Mesothelial cell of epicardium (in vitro differentiated cells): Measurements from ENCODE around the gene EZH1. TPM values are rescaled to one million over a fixed set of nuclear protein-coding genes. Genes with fewer than 3 reads are reported as not detected.
A peak's percentile ranks its signal among the peaks of the same experiment; 100 is the strongest.

ENCODE experiments used
- DNase-seq, 2 experiments: peaks; one replicate each; pipeline ENCODE4 v3.0.0; 2021; ENCODE audit warnings: low spot score in 2 of 2; ENCODE audit not compliant: unreplicated experiment in 2 of 2
- H3K27ac Mint-ChIP-seq: 2 replicates; pipeline ENCODE4 v1.8.0; 2021; ENCODE audit warnings: mixed read lengths
- H3K27me3 Mint-ChIP-seq: 2 replicates; pipeline ENCODE4 v1.8.0; 2021; ENCODE audit warnings: low read depth, mixed read lengths
- H3K36me3 Mint-ChIP-seq: 2 replicates; pipeline ENCODE4 v1.8.0; 2021; ENCODE audit warnings: mixed read lengths
- H3K4me1 Mint-ChIP-seq: 2 replicates; pipeline ENCODE4 v1.8.0; 2021; ENCODE audit warnings: mixed read lengths
- H3K4me3 Mint-ChIP-seq: 2 replicates; pipeline ENCODE4 v1.8.0; 2021; ENCODE audit warnings: mild to moderate bottlenecking, moderate library complexity, mixed read lengths
- H3K9me3 Mint-ChIP-seq: 2 replicates; pipeline ENCODE4 v1.8.0; 2021; ENCODE audit warnings: mixed read lengths
- CTCF ChIP-seq: fragments of 200-600 bp; sonication (generic); IDR thresholded peaks from one replicate; pipeline ENCODE4 v1.5.0; 2021; ENCODE audit warnings: antibody characterized with exemption; ENCODE audit not compliant: unreplicated experiment
- total RNA-seq: library from RNA; stranded (reverse); gene quantifications from 3 replicates; pipeline ENCODE4 v1.2.1, GENCODE V29; 2021

EZH1 gene
- total RNA-seq, 1 donor from 2014 or later, result 45.1 TPM

DNA sequence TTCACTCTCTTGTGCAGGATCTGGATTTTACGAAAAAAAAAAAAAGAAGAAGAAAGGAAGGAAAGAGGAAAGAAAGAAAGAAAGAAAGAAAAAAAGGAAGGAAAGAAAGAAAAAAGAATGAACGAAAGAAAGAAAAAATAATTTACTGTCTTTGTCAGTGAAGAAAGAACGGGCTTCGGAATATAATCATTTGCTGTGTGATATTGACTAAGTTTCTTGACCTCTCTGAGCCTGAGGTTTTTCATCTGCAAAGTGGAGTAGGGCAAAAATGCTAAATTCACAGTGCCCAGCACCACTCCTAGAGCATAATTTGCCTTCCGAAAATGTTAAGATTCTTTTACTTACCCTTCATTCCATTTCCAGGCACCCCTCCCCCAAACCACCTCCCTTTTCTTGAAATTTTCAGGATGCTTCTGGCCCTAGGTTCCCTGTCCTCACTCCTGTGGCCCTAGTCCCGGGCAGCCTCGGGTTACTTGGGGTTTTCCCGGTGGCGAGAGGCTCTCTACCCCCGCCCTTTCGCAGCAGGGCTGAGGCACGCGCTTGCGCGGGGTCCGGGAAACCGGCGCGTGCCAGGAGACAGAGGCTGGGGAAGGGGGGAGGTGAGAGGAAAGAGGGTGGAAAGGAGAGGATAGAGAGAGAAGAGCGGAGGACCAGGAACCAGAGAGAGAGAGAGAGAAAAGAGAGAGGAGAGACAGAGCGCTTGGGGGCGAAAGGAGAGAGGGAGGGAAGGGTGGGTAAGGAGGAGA, 62.7 kb downstream of the EZH1 start, which contains the start of gene CNTNAP1:
TSS of gene CNTNAP1 (plus strand) at position 556 of the 746 bp plus-strand sequence. CDS start 299 bp downstream, outside the sequence.
- peak within 1 kb of the TSS; percentile 90 for H3K27ac Mint-ChIP-seq
- H3K27me3 Mint-ChIP-seq, result peaks cover 14% of the 10 kb centered on the region
- H3K4me1 Mint-ChIP-seq, result peaks cover 39% of the 10 kb centered on the region
- peaks cover 12% of the 10 kb centered on the region for H3K36me3 Mint-ChIP-seq
- peak within 1 kb of the TSS; percentile 67 for H3K4me3 Mint-ChIP-seq
- no peak for TF ChIP-seq CTCF
- DNase-seq, result peak in 1 of 2 experiments; percentile 75
- H3K9me3 Mint-ChIP-seq, result no peaks in the 10 kb centered on the region

- TF ChIP-seq CTCF, result no peak
- H3K27me3 Mint-ChIP-seq, result peaks cover 14% of the 10 kb centered on the region
- no peak for DNase-seq
Measured at GRCh38 chr17:42680331-42680808, 64.5 kb downstream of the EZH1 start.

DNA sequence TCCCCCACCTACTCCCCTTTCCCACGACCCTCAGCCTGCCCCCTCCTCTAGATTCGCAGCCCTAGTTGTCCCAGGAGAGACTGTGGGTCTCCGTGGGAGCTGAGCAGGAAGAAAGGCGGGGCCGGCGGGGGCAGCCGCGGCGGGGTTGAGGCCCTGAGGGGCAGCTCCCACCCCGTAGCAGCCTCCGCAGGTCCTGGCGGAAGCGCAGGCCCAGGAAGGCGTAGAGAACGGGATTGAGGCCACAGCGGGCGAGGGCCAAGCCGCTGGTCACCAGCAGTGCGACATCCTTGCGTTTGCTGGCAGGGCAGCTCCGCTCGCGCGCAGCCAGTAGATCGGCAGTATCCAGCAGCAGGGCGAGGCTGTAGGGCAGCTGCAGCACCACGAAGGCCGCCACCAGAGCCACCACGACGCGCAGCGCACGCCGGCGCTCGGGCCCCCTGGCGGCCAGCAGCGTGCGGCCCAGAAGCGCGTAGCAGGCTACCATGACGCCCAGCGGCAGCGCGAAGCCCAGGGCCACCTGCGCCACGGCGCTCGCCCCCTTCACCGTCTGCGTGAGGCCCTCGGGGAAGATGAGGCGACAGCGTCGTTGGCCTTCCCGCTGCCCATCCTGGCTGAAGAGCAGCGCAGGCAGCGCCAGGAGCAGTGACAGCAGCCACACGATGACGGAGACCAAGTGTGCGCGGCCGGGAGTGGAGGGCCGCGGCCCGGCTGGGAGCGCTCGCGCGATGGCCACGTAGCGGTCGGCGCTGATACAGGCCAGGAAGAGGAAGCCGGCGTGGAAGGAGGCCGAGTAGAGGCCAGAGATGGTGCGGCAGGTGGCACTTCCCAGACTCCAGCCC, 65.1 kb downstream of the EZH1 start:
- Mint-ChIP-seq H3K4me1 (peaks cover 45% of the 10 kb centered on the region), H3K27ac (peak overlapping the region; percentile 97), H3K27me3 (peaks cover 14% of the 10 kb centered on the region), H3K9me3 (no peaks in the 10 kb centered on the region), H3K4me3 (peak overlapping the region; percentile 64), H3K36me3 (peaks cover 3% of the 10 kb centered on the region)
- peak; percentile 71 to 86 for DNase-seq
- peak; percentile 92 for TF ChIP-seq CTCF

More at GRCh38 chr17:42680331-42680808, 64.5 kb downstream of the EZH1 start:
- H3K4me1 Mint-ChIP-seq, result peaks cover 39% of the 10 kb centered on the region
- peaks cover 6% of the 10 kb centered on the region for H3K36me3 Mint-ChIP-seq
- no peaks in the 10 kb centered on the region for H3K9me3 Mint-ChIP-seq
- H3K4me3 Mint-ChIP-seq, result peak overlapping the region; percentile 64
- H3K27ac Mint-ChIP-seq, result peak overlapping the region; percentile 30

- H3K4me1 Mint-ChIP-seq, result peaks cover 51% of the 10 kb centered on the region
- H3K27ac Mint-ChIP-seq, result peak overlapping the region; percentile 97
- TF ChIP-seq CTCF, result no peak
- H3K4me3 Mint-ChIP-seq, result peak overlapping the region; percentile 86
- peaks cover 10% of the 10 kb centered on the region for H3K27me3 Mint-ChIP-seq
- peak in 1 of 2 experiments; percentile 69 for DNase-seq
- no peaks in the 10 kb centered on the region for H3K9me3 Mint-ChIP-seq
- H3K36me3 Mint-ChIP-seq, result no peaks in the 10 kb centered on the region
Measured at GRCh38 chr17:42678951-42679491, 65.8 kb downstream of the EZH1 start.

DNA sequence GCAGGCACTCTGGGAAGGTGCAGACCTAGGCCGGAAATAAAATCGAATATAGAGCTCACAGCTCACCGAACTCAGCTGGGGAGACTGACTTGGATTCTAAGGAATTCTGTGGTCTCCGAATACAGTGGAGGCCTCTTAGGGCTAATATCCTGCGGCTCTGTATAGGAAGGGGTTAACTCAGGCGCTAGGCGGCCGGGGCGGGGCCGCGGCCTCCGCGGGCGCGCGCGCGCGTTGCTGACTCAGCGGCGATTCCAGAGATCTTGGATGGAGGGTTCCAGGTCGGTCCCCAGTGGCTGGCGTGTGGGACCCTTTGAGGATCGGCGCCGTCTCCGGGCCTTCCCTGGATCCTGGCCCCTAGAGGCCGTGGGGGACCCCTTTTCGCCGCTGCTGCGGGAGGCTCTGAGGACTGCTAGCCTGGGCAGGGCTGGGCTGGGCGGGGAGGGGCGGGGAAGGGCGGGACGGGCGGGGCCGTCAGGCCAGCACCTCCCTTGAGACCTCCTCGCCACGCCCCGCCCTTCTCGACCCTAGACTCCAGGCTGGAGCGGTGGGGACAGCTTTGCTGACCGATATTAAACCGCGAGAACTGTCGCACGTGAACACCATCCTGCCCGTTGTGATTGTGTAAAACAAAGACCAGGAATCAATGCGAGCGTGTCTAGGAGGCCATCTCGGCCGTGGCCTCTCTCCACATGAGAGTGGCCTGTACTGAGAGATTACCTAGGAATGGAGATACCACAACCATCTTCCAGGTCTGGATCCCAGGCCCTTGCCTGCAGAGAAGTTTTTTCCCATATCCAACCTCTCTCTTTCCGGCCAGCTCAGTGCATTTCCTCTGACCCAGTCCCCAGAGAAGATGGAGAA, 66.7 kb downstream of the EZH1 start:
- peaks cover 3% of the 10 kb centered on the region for H3K27me3 Mint-ChIP-seq
- H3K4me1 Mint-ChIP-seq, result peaks cover 48% of the 10 kb centered on the region

More for the DNA sequence above, 66.7 kb downstream of the EZH1 start:
- DNase-seq, result peak; percentile 61 to 82
- H3K9me3 Mint-ChIP-seq, result no peaks in the 10 kb centered on the region
- TF ChIP-seq CTCF, result no peak
- peak overlapping the region; percentile 86 for H3K4me3 Mint-ChIP-seq
- no peaks in the 10 kb centered on the region for H3K36me3 Mint-ChIP-seq
- peak overlapping the region; percentile 95 for H3K27ac Mint-ChIP-seq
